H1 (cell line): ENCODE data around the gene ZNF738. TPM values are rescaled to one million over a fixed set of nuclear protein-coding genes. Genes with fewer than 3 reads are reported as not detected.

ENCODE experiments used
- CTCF ChIA-PET: fragments of 300-600 bp; sonication (Branson Sonifier 250); formaldehyde crosslinking; loops from one replicate; lab custom pipeline; 2021; ENCODE audit not compliant: partially characterized antibody; lab: Charles Lee
- POLR2A ChIA-PET: fragments of 300-600 bp; sonication (Branson Sonifier 250); formaldehyde crosslinking; loops from one replicate; lab custom pipeline; 2021; ENCODE audit warnings: inconsistent platforms; ENCODE audit not compliant: partially characterized antibody; lab: Charles Lee
- DNase-seq, 2 experiments: peaks; one replicate each; pipeline versions ENCODE4 v3.0.0 to v3.0.0-alpha.2; 2010 to 2022; ENCODE audit warnings: low spot score in 2 of 2, low read depth in 1 of 2, mixed read lengths in 1 of 2
- FAIRE-seq: peaks from 2 replicates; lab custom pipeline; 2011; peaks lifted over from hg19 to GRCh38; lab: Jason Lieb, UNC
- H2AFZ ChIP-seq: 2 replicates; pipeline ENCODE4 v1.8.1; 2012; ENCODE audit warnings: low read length, inconsistent platforms
- H2AK5ac ChIP-seq: 2 replicates; pipeline ENCODE4 v1.6.1; 2013; ENCODE audit warnings: low read depth, low read length
- H2BK120ac ChIP-seq: replicated peaks from 2 replicates; pipeline ENCODE3; 2013; ENCODE audit warnings: low read depth, low read length, inconsistent platforms
- H2BK12ac ChIP-seq: 2 replicates; pipeline ENCODE4 v1.6.1; 2013; ENCODE audit warnings: low read depth, low read length
- H2BK15ac ChIP-seq: 2 replicates; pipeline ENCODE4 v1.6.1; 2013; ENCODE audit warnings: low read length
- H2BK20ac ChIP-seq: 2 replicates; pipeline ENCODE4 v1.6.1; 2013; ENCODE audit warnings: low read length
- H2BK5ac ChIP-seq: 2 replicates; pipeline ENCODE4 v1.6.1; 2013; ENCODE audit warnings: low read depth, low read length
- H3K14ac ChIP-seq: 2 replicates; pipeline ENCODE4 v1.6.1; 2013; ENCODE audit warnings: inconsistent platforms; ENCODE audit not compliant: insufficient read length
- H3K18ac ChIP-seq: 2 replicates; pipeline ENCODE4 v1.6.1; 2013; ENCODE audit warnings: low read length; ENCODE audit errors: extremely low read depth
- H3K23ac ChIP-seq: 2 replicates; pipeline ENCODE4 v1.6.1; 2013; ENCODE audit warnings: inconsistent platforms; ENCODE audit not compliant: insufficient read length
- H3K23me2 ChIP-seq: 2 replicates; pipeline ENCODE4 v1.6.1; 2013; ENCODE audit warnings: low read depth, low read length
- H3K27ac ChIP-seq: 2 replicates; pipeline ENCODE4 v1.6.1; 2011; ENCODE audit warnings: low read depth, low read length, inconsistent platforms
- H3K27me3 ChIP-seq, 4 experiments: replicated peaks in 1 of 4; 1 replicate in 1 of 4; 2 replicates in 3 of 4; pipeline versions ENCODE4 v1.6.1 to v1.8.1; 2011 to 2013; ENCODE audit warnings: low read length in 3 of 4, mild to moderate bottlenecking in 3 of 4, inconsistent platforms in 2 of 4, mixed read lengths in 2 of 4, moderate library complexity in 1 of 4; ENCODE audit not compliant: control insufficient read depth in 3 of 4, insufficient read depth in 3 of 4; ENCODE audit errors: extremely low read depth in 1 of 4
- H3K36me3 ChIP-seq, 4 experiments: 2 replicates each; pipeline versions ENCODE4 v1.6.1 to v1.8.1; 2011 to 2013; ENCODE audit warnings: mild to moderate bottlenecking in 4 of 4, low read length in 3 of 4, moderate library complexity in 2 of 4, control low read depth in 1 of 4, inconsistent platforms in 1 of 4; ENCODE audit not compliant: insufficient read depth in 4 of 4, control insufficient read depth in 2 of 4
- H3K4ac ChIP-seq: replicated peaks from 2 replicates; pipeline ENCODE3; 2013; ENCODE audit warnings: low read length, low read depth, mixed read lengths, inconsistent platforms; ENCODE audit not compliant: insufficient read length
- H3K4me1 ChIP-seq, 4 experiments: replicated peaks in 1 of 4; 1 replicate in 1 of 4; 2 replicates in 3 of 4; pipeline versions ENCODE4 v1.6.1 to v1.8.1; 2011 to 2013; ENCODE audit warnings: low read length in 3 of 4, inconsistent platforms in 2 of 4, mixed read lengths in 1 of 4; ENCODE audit not compliant: insufficient read depth in 4 of 4, control insufficient read depth in 3 of 4
- H3K4me2 ChIP-seq, 2 experiments: 2 replicates each; pipeline versions ENCODE4 v1.6.1 to v1.8.1; 2011 to 2013; ENCODE audit warnings: low read depth in 2 of 2, low read length in 2 of 2, control low read depth in 1 of 2, inconsistent platforms in 1 of 2, mild to moderate bottlenecking in 1 of 2; ENCODE audit not compliant: insufficient read depth in 1 of 2
- H3K4me3 ChIP-seq, 4 experiments: fragments of 200-600, 300-600 bp in 1 of 4; sonication (generic), shearing (Covaris generic), sonication (Bioruptor Twin) in 1 of 4; 2 replicates each; pipeline versions ENCODE4 v1.5.1 to v1.8.1; 2011 to 2016; ENCODE audit warnings: low read length in 4 of 4, low read depth in 3 of 4, control low read depth in 2 of 4, inconsistent platforms in 2 of 4, mild to moderate bottlenecking in 2 of 4, mixed read lengths in 1 of 4, moderate library complexity in 1 of 4; ENCODE audit not compliant: insufficient read depth in 2 of 4; ENCODE audit errors: extremely low read depth in 1 of 4
- H3K56ac ChIP-seq: replicated peaks from 2 replicates; pipeline ENCODE3; 2013; ENCODE audit warnings: low read depth, mild to moderate bottlenecking, mixed read lengths, low read length, inconsistent platforms; ENCODE audit not compliant: insufficient read length
- H3K79me1 ChIP-seq: 2 replicates; pipeline ENCODE4 v1.6.1; 2013; ENCODE audit warnings: low read depth, low read length, control low read depth
- H3K79me2 ChIP-seq, 2 experiments: 2 replicates each; pipeline versions ENCODE4 v1.6.1 to v1.8.1; 2012 to 2013; ENCODE audit warnings: low read length in 2 of 2, mild to moderate bottlenecking in 2 of 2, inconsistent platforms in 1 of 2; ENCODE audit not compliant: insufficient read depth in 2 of 2, control insufficient read depth in 1 of 2
- H3K9ac ChIP-seq, 4 experiments: replicated peaks in 1 of 4; 1 replicate in 1 of 4; 2 replicates in 3 of 4; pipeline versions ENCODE4 v1.6.1 to v1.8.1; 2011 to 2013; ENCODE audit warnings: low read depth in 3 of 4, low read length in 3 of 4, control low read depth in 2 of 4, mild to moderate bottlenecking in 2 of 4, moderate library complexity in 2 of 4, inconsistent platforms in 1 of 4; ENCODE audit errors: extremely low read depth in 1 of 4
- H3K9me3 ChIP-seq, 2 experiments: 2 replicates each; pipeline versions ENCODE4 v1.6.1 to v1.8.1; 2012 to 2013; ENCODE audit warnings: mild to moderate bottlenecking in 2 of 2, moderate library complexity in 2 of 2, control low read depth in 1 of 2, inconsistent platforms in 1 of 2, low read depth in 1 of 2, low read length in 1 of 2, mixed read lengths in 1 of 2; ENCODE audit not compliant: insufficient read depth in 2 of 2
- H4K20me1 ChIP-seq, 2 experiments: replicated peaks in 1 of 2; 2 replicates each; pipeline versions ENCODE3 to v1.8.1; 2011 to 2013; ENCODE audit warnings: inconsistent platforms in 2 of 2, low read length in 2 of 2, mild to moderate bottlenecking in 1 of 2; ENCODE audit not compliant: insufficient read depth in 2 of 2, control insufficient read depth in 1 of 2
- H4K5ac ChIP-seq: 2 replicates; pipeline ENCODE4 v1.6.1; 2013; ENCODE audit warnings: low read length, low read depth, mixed read lengths, inconsistent platforms; ENCODE audit not compliant: insufficient read length
- H4K8ac ChIP-seq: 2 replicates; pipeline ENCODE4 v1.8.0; 2013; ENCODE audit warnings: mild to moderate bottlenecking, moderate library complexity, low read length, inconsistent platforms; ENCODE audit not compliant: insufficient read depth; ENCODE audit errors: extremely low read depth
- H4K91ac ChIP-seq: replicated peaks from 2 replicates; pipeline ENCODE3; 2013; ENCODE audit warnings: low read length, mixed read lengths, inconsistent platforms; ENCODE audit not compliant: insufficient read length
- BCL11A ChIP-seq, 2 experiments: IDR thresholded peaks; one replicate each; pipeline ENCODE4 v1.6.1; 2011; ENCODE audit warnings: low read depth in 2 of 2, low read length in 2 of 2, mild to moderate bottlenecking in 2 of 2
- CTCF ChIP-seq, 3 experiments: IDR thresholded peaks; 1 replicate in 2 of 3; 2 replicates in 1 of 3; pipeline versions ENCODE4 v1.5.1 to v1.6.1; 2011; ENCODE audit warnings: low read length in 3 of 3, mild to moderate bottlenecking in 3 of 3, inconsistent platforms in 2 of 3, low read depth in 1 of 3, moderate library complexity in 1 of 3; ENCODE audit not compliant: insufficient read depth in 1 of 3; ENCODE audit errors: control extremely low read depth in 1 of 3
- EGR1 ChIP-seq: IDR thresholded peaks from 2 replicates; pipeline ENCODE4 v1.6.1; 2011; ENCODE audit warnings: low read depth, low read length, borderline replicate concordance
- HDAC6 ChIP-seq: IDR thresholded peaks from one replicate; pipeline ENCODE4 v1.7.1; 2012; ENCODE audit warnings: low read depth, mild to moderate bottlenecking, inconsistent platforms, low read length, moderate library complexity
- SIX5 ChIP-seq: IDR thresholded peaks from 2 replicates; pipeline ENCODE4 v1.6.1; 2011; ENCODE audit warnings: mild to moderate bottlenecking, low read depth, low read length
- TCF12 ChIP-seq: IDR thresholded peaks from 2 replicates; pipeline ENCODE4 v1.6.1; 2011; ENCODE audit warnings: low read depth, mild to moderate bottlenecking, low read length
- TEAD4 ChIP-seq: IDR thresholded peaks from 2 replicates; pipeline ENCODE4 v1.6.1; 2012; ENCODE audit warnings: low read depth, low read length, inconsistent platforms, mixed read lengths
- USF2 ChIP-seq: IDR thresholded peaks from 2 replicates; pipeline ENCODE4 v1.6.1; 2011; ENCODE audit warnings: low read length, improper control_type of control experiment
- WGBS, 2 experiments: shearing (Covaris generic) in 1 of 2; methylation state at CpG; one replicate each; pipeline versions ENCODE4 v1.1.6 to v1.1.7; 2013 to 2015; ENCODE audit warnings: low lambda C conversion rate in 2 of 2, mixed read lengths in 2 of 2, inconsistent platforms in 1 of 2, low coverage in 1 of 2, missing lambda C conversion rate in 1 of 2; ENCODE audit not compliant: insufficient replicate concordance in 2 of 2, insufficient coverage in 1 of 2, insufficient read length in 1 of 2; ENCODE audit errors: extremely low coverage in 1 of 2, missing lambda C conversion rate in 1 of 2; 5-methylcytosine and 5-hydroxymethylcytosine counted together
- polyA plus RNA-seq, 7 experiments: library from polyadenylated mRNA; depleted of rRNA in 3 of 7; stranded (reverse) in 5 of 7; unstranded in 2 of 7; fragments of >200 nt in 5 of 7; fragments of 200-250 nt in 2 of 7; gene quantifications; 1 replicate in 5 of 7; 2 replicates in 1 of 7; 4 replicates in 1 of 7; pipeline versions ENCODE4 v1.2.1 to v1.2.3, GENCODE V29; 2011 to 2013; ENCODE audit warnings: missing spikeins in 2 of 7, mixed read lengths in 2 of 7
- total RNA-seq: library from RNA; stranded (reverse); fragmentation: NEBNext Ultra II Directional; extraction: Animal tissue kit (Norgen Biotek cat#: 25700); gene quantifications from 2 replicates; pipeline ENCODE4 v1.2.1, GENCODE V29; 2021

The ZNF738 gene
- total and polyA plus RNA-seq, 2 of the 8 experiments (the other 6 are each of a cell fraction or from before 2014, with no cell fraction given): 78.1 to 148 TPM

GRCh38 chr19:21321134-21321533 lies 37.7 kb upstream of the ZNF738 start:
- TF ChIP-seq HDAC6 (no peak), USF2 (no peak), SIX5 (no peak), BCL11A (IDR thresholded peaks at IDR 0.05; ENCODE audit: low read depth in 2 of 2, low read length in 2 of 2) (no peak), TCF12 (no peak), TEAD4 (no peak), CTCF (IDR thresholded peaks at IDR 0.05; ENCODE audit: control extremely low read depth in 1 of 3, insufficient read depth in 1 of 3, low read depth in 1 of 3, low read length in 3 of 3) (no peak), EGR1 (no peak)
- TF ChIP-seq, all 59 proteins: peak for 0
- H2AFZ ChIP-seq: no peak overlapping the region
- peaks cover 8% of the 10 kb centered on the region for H3K79me1 ChIP-seq
- no peak overlapping the region for H3K18ac ChIP-seq
- no peak overlapping the region for H2BK15ac ChIP-seq
- H3K9ac ChIP-seq: no peak overlapping the region
- peaks cover 0 to 5% (median 2%) of the 10 kb centered on the region in 4 experiments; a peak in 2 of 8 replicates for H3K36me3 ChIP-seq
- no peak overlapping the region for H3K4me3 ChIP-seq
- H3K4ac ChIP-seq: no peak overlapping the region
- no peak overlapping the region for H3K27ac ChIP-seq
- H2BK12ac ChIP-seq: no peak overlapping the region
- no peak overlapping the region for H2BK120ac ChIP-seq
- H3K14ac ChIP-seq: no peak overlapping the region
- H3K9me3 ChIP-seq: 0 out of 4 replicates have a peak, but pooled peaks cover 0 to 2% of the 10 kb centered on the region in 2 experiments
- ChIA-PET POLR2A (interaction anchor here (1.0 to 2.4 kb wide), 2 partner anchors 8 to 9 kb away, joined by 3 to 10 read pairs; partner anchors contain the start of gene ZNF708), CTCF (no interaction called here)
- DNase-seq: no peak
- H2BK5ac ChIP-seq: no peak overlapping the region
- H2BK20ac ChIP-seq: no peak overlapping the region
- peaks cover 0 to 15% of the 10 kb centered on the region in 2 experiments for H4K20me1 ChIP-seq
- no peaks in the 10 kb centered on the region; a peak in 1 of 7 replicates for H3K27me3 ChIP-seq
- H3K79me2 ChIP-seq: peaks cover 3 to 95% of the 10 kb centered on the region in 2 experiments; a peak in 3 of 4 replicates
- H3K56ac ChIP-seq: no peak overlapping the region
- H4K91ac ChIP-seq: no peak overlapping the region
- 83% methylated on average over 4 of the region's 4 CpGs; no CpG with 5 or more reads in 1 of the 2 experiments for WGBS, 2 experiments
- H4K5ac ChIP-seq: no peak overlapping the region
- H3K23ac ChIP-seq: no peak overlapping the region
- no peak for FAIRE-seq
- H3K4me2 ChIP-seq: no peak overlapping the region
- no peak overlapping the region for H4K8ac ChIP-seq
- H3K23me2 ChIP-seq: no peaks in the 10 kb centered on the region
- peaks cover 0 to 9% (median 4%) of the 10 kb centered on the region in 4 experiments; a peak in 4 of 7 replicates for H3K4me1 ChIP-seq
- no peak overlapping the region for H2AK5ac ChIP-seq
